Measurements from ENCODE around the gene TRPM5.

The TRPM5 gene

GRCh38 chr11:2397005-2397404 is 47.3 kb downstream of the TRPM5 start:
- peaks cover 12% of the 10 kb centered on the region for H3K36me3 Mint-ChIP-seq (ENCODE audit: low read depth)
- no peak for TF ChIP-seq CTCF (IDR thresholded peaks at IDR 0.05; ENCODE audit: unreplicated experiment in 3 of 3)
- H3K4me1 Mint-ChIP-seq: peaks cover 5% of the 10 kb centered on the region
- peak overlapping the region in 1 of 3 experiments; percentile 37 for H3K27ac Mint-ChIP-seq
- no peaks in the 10 kb centered on the region for H3K27me3 Mint-ChIP-seq (ENCODE audit: low read depth)
- H3K4me3 Mint-ChIP-seq: no peak overlapping the region
- H3K9me3 Mint-ChIP-seq: no peaks in the 10 kb centered on the region

- Mint-ChIP-seq H3K4me3 (no peak overlapping the region), H3K9me3 (no peaks in the 10 kb centered on the region), H3K27ac (no peak overlapping the region), H3K4me1 (peaks cover 5% of the 10 kb centered on the region), H3K27me3 (ENCODE audit: low read depth) (no peaks in the 10 kb centered on the region), H3K36me3 (ENCODE audit: low read depth) (peaks cover 12% of the 10 kb centered on the region)
- no peak for TF ChIP-seq CTCF (IDR thresholded peaks at IDR 0.05; ENCODE audit: unreplicated experiment in 3 of 3)
These were observed 47.8 kb downstream of the TRPM5 start for GRCh38 chr11:2396471-2396870.

GRCh38 chr11:2395856-2396255 is 48.5 kb downstream of the TRPM5 start:
- Mint-ChIP-seq H3K27ac (no peak overlapping the region), H3K9me3 (no peaks in the 10 kb centered on the region), H3K27me3 (ENCODE audit: low read depth) (no peaks in the 10 kb centered on the region), H3K36me3 (ENCODE audit: low read depth) (peaks cover 12% of the 10 kb centered on the region), H3K4me1 (peaks cover 5% of the 10 kb centered on the region), H3K4me3 (no peak overlapping the region)
- TF ChIP-seq CTCF (IDR thresholded peaks at IDR 0.05; ENCODE audit: unreplicated experiment in 3 of 3): no peak

GRCh38 chr11:2395211-2395730 is 49.0 kb downstream of the TRPM5 start:
- Mint-ChIP-seq H3K4me1 (peaks cover 6% of the 10 kb centered on the region), H3K9me3 (no peaks in the 10 kb centered on the region), H3K27ac (no peak overlapping the region), H3K36me3 (ENCODE audit: low read depth) (peaks cover 12% of the 10 kb centered on the region), H3K4me3 (no peak overlapping the region), H3K27me3 (ENCODE audit: low read depth) (no peaks in the 10 kb centered on the region)
- TF ChIP-seq CTCF (IDR thresholded peaks at IDR 0.05; ENCODE audit: unreplicated experiment in 3 of 3): no peak

GRCh38 chr11:2394818-2395105 is 49.6 kb downstream of the TRPM5 start:
- Mint-ChIP-seq H3K4me1 (peaks cover 10% of the 10 kb centered on the region), H3K27me3 (ENCODE audit: low read depth) (no peaks in the 10 kb centered on the region), H3K27ac (no peak overlapping the region), H3K36me3 (ENCODE audit: low read depth) (peaks cover 13% of the 10 kb centered on the region), H3K9me3 (no peaks in the 10 kb centered on the region), H3K4me3 (no peak overlapping the region)
- TF ChIP-seq CTCF (IDR thresholded peaks at IDR 0.05; ENCODE audit: unreplicated experiment in 3 of 3): no peak
